SIG-M5 treated with dmso at 0.1 percent for 504 hours (cell line): Measurements from ENCODE around the gene AP3B1.

Experiments used
- DNase-seq: peaks from one replicate; lab custom pipeline; 2025; ENCODE audit not compliant: unreplicated experiment; lab: John Stamatoyannopoulos, UW

The AP3B1 gene

DNA sequence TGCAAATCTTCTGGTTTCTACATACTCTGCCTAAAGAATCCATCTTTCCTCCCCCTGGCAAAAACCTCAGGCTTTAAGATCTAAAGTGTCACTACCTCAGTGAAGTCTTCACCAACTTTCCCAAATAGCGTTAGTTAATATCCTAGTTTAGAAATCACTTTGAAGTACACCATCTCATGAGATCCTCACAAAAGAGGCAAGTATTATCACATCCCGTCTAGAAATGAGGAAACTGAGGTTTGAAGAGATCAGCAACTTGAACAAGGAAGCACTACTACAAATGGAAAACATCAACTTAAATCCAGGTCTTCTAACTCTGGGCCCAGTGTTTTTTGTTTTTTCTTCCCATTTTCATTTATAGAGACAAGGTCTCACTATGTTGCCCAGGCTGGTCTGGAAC lies 4.6 kb downstream of the AP3B1 start:
- DNase-seq: peak; percentile 32

GRCh38 chr5:78288246-78288645 lies 6.3 kb downstream of the AP3B1 start:
- no peak for DNase-seq

GRCh38 chr5:78287833-78288232 lies 6.7 kb downstream of the AP3B1 start:
- DNase-seq: peak; percentile 19

DNA sequence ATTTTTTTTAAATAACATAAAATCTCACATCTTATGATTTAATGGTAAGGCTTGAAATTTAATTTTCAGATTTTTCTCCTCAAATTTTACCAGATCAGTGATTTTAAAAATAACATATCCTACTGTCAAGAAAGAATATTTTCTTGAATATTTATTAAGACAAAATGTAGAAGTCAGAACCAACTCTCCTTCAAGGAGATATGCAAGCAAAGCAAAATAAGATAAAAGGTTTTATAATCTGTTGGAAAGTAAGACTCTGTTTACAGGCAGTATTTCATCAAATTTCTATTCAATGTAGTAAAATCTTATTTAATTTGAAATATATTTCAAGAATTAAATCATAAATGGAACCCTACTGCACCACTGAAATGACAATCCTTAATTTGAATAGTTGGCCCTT lies 7.3 kb downstream of the AP3B1 start:
- DNase-seq: no peak

GRCh38 chr5:78286290-78286689 lies 8.2 kb downstream of the AP3B1 start:
- no peak for DNase-seq

- DNase-seq: no peak
Measured at GRCh38 chr5:78283802-78284201, 10.7 kb downstream of the AP3B1 start.

GRCh38 chr5:78283105-78283504 lies 11.4 kb downstream of the AP3B1 start:
- DNase-seq: no peak

DNA sequence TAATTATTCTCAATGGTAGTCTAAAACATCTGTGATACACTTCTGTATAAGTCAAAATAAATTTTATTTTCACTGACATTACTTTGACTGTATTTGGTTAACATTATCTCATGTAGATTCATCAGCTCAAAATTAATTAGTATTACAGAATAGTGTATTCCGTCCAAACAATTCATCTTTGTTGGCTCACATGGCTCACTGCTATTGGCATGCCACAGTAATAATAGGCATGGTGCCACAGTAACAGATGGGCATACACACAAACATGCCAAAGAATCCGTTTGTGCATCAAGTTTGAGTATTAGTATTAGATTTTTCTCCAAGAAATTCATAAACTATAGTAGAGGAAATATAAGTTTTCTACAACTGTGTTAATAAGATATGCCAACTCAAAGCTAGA lies 14.2 kb downstream of the AP3B1 start:
- no peak for DNase-seq

DNA sequence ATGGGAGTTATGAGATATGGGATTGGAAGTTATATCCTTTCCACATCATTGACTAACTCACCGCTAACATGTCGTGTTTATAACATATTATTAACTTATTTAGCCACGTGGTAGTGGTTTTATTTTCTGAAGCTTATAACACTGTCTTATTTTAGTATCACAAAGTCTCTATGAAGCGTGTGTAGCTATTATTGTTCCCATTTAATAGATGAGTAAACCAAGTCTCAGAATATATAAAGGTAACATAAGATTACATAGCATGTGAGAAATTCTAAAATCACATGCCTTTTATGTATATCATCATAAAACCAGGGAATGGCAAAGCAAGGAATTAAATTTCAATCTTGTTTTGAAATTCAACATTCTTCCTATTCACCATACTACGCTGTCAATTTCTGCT lies 15.3 kb downstream of the AP3B1 start:
- DNase-seq: no peak

GRCh38 chr5:78277715-78278114 lies 16.8 kb downstream of the AP3B1 start:
- no peak for DNase-seq

- no peak for DNase-seq
Measured at GRCh38 chr5:78275998-78276543, 18.4 kb downstream of the AP3B1 start.

GRCh38 chr5:78274540-78275197 lies 19.8 kb downstream of the AP3B1 start:
- DNase-seq: no peak

GRCh38 chr5:78273436-78273835 lies 21.1 kb downstream of the AP3B1 start:
- no peak for DNase-seq

DNA sequence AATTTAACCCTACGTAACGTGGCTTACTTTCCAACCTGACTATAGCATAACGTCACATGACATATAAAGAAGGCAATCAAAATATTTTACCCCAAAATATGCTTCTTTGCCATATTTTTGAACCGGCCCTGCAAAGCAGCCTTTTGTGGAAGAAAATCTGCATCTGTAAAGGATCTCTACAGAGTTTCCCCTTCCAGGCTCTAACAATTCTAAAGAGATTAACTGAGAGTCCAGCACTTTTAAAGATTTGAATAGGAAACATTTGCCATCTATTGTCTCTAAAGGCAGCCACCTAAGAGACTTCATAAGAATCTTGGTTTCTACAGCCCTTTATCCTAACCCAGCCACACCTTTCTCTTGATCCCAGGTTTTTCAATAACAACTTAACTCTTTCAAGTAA lies 22.7 kb downstream of the AP3B1 start:
- DNase-seq: no peak

- DNase-seq: peak; percentile 26
Measured at GRCh38 chr5:78269088-78269703, 25.3 kb downstream of the AP3B1 start.

DNA sequence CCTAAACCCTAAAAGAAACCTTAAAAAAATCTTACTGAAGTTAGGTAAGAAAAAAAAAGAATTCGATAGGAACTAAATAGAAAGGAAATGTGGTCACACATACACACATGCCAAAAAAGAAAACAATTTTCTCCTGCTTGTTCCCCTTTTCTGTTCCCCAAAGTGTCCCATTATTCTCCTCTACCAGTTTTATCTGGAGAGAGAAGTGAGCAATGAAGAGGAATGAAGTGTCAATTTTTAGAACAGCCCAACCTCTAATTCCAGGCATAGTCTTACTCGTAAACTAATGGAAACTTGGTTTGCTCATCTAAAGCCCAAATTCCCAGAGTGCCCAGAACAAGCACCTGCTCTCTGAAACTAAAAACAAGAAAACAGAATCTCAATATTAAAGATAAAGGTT lies 26.1 kb downstream of the AP3B1 start:
- peak; percentile 41 for DNase-seq

- no peak for DNase-seq
Measured at GRCh38 chr5:78265163-78265562, 29.3 kb downstream of the AP3B1 start.

GRCh38 chr5:78264600-78264999 lies 29.9 kb downstream of the AP3B1 start:
- DNase-seq: no peak

- no peak for DNase-seq
Measured at GRCh38 chr5:78260771-78261170, 33.7 kb downstream of the AP3B1 start.

GRCh38 chr5:78253201-78253600 lies 41.3 kb downstream of the AP3B1 start:
- no peak for DNase-seq

DNA sequence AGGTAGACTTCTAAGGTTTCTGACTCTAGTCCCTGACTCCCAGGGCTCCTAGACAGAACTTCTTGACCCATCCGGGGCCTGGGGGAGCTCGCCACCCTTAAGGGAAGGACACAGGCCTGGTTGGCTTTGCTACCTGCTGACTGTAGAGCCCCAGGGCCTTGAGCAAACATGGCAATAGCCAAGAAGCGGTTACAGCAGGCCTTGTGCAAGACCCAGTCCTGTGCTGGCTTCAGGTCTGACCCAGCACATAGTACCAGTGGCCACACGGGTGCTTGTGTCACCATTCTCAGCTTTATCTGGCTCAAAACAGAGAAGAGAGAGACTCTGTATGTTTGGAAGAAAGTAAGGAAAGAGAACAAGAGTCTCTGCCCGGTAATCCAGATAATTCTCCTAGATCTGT lies 41.8 kb downstream of the AP3B1 start:
- no peak for DNase-seq

GRCh38 chr5:78251663-78252284 lies 42.7 kb downstream of the AP3B1 start:
- DNase-seq: no peak
